DOHH2 (cell line): Measurements from ENCODE around the gene KMT2C.

Source experiments
- EZH2phosphoT487 ChIP-seq: fragments of 200-600 bp; sonication (generic); IDR thresholded peaks from 2 replicates; pipeline ENCODE4 v1.6.1; 2017; ENCODE audit warnings: borderline replicate concordance, mild to moderate bottlenecking, antibody characterized with exemption, low read length, moderate library complexity, mixed read lengths
- TF ChIP-seq, protein P1 (sequence below): fragments of 200-600 bp; sonication (generic); IDR thresholded peaks from one replicate; pipeline ENCODE4 v1.5.1; 2014; ENCODE audit warnings: antibody characterized with exemption, mild to moderate bottlenecking, low read depth, low read length; ENCODE audit not compliant: poor library complexity, severe bottlenecking

- no peak for TF ChIP-seq EZH2phosphoT487
- TF ChIP-seq, protein P1, sequence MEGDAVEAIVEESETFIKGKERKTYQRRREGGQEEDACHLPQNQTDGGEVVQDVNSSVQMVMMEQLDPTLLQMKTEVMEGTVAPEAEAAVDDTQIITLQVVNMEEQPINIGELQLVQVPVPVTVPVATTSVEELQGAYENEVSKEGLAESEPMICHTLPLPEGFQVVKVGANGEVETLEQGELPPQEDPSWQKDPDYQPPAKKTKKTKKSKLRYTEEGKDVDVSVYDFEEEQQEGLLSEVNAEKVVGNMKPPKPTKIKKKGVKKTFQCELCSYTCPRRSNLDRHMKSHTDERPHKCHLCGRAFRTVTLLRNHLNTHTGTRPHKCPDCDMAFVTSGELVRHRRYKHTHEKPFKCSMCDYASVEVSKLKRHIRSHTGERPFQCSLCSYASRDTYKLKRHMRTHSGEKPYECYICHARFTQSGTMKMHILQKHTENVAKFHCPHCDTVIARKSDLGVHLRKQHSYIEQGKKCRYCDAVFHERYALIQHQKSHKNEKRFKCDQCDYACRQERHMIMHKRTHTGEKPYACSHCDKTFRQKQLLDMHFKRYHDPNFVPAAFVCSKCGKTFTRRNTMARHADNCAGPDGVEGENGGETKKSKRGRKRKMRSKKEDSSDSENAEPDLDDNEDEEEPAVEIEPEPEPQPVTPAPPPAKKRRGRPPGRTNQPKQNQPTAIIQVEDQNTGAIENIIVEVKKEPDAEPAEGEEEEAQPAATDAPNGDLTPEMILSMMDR: no peak
Measured at GRCh38 chr7:152178405-152179058, 257.3 kb downstream of the KMT2C start.
